Thyroid gland (tissue), 4 donors: Measurements from ENCODE around the gene GARS1. TPM values are rescaled to one million over a fixed set of nuclear protein-coding genes. Genes with fewer than 3 reads are reported as not detected.
A peak's percentile ranks its signal among the peaks of the same experiment; 100 is the strongest.

ENCODE experiments used
- DNase-seq, 2 donors: peaks; one replicate each; pipeline ENCODE4 v3.0.0-alpha.2; 2019
- H3K27ac ChIP-seq, 3 donors: fragments of 200-600 bp; sonication (generic); 1 replicate in 2 of 3; 2 replicates in 1 of 3; pipeline ENCODE4 v1.5.1; 2016 to 2019; ENCODE audit warnings: mild to moderate bottlenecking in 1 of 3, moderate library complexity in 1 of 3
- H3K27me3 ChIP-seq: fragments of 200-600 bp; sonication (generic); one replicate; pipeline ENCODE4 v1.5.1; 2019
- H3K36me3 ChIP-seq, 2 donors: fragments of 200-600 bp; sonication (generic); one replicate each; pipeline ENCODE4 v1.5.1; 2016 to 2019
- H3K4me1 ChIP-seq, 2 donors: fragments of 200-600 bp; sonication (generic); one replicate each; pipeline ENCODE4 v1.5.1; 2017 to 2019
- H3K4me3 ChIP-seq, 3 donors: fragments of 200-600 bp; sonication (generic); replicated peaks in 1 of 3; 1 replicate in 2 of 3; 2 replicates in 1 of 3; pipeline ENCODE4 v1.5.1; 2016; ENCODE audit warnings: mild to moderate bottlenecking in 1 of 3
- H3K9me3 ChIP-seq: fragments of 200-600 bp; sonication (generic); one replicate; pipeline ENCODE4 v1.5.1; 2017
- CTCF ChIP-seq, 6 experiments: fragments of 200-600 bp in 3 of 6; fragments of 450-650 bp in 3 of 6; sonication (generic) in 3 of 6; IDR thresholded peaks; one replicate each; pipeline ENCODE4 v1.5.1; 2016 to 2019; ENCODE audit warnings: antibody characterized with exemption in 6 of 6, mild to moderate bottlenecking in 2 of 6, inconsistent platforms in 1 of 6, moderate library complexity in 1 of 6
- POLR2A ChIP-seq, 2 donors: fragments of 450-650 bp; IDR thresholded peaks; one replicate each; pipeline ENCODE4 v1.6.1; 2017; ENCODE audit warnings: antibody characterized with exemption in 2 of 2, mild to moderate bottlenecking in 2 of 2, moderate library complexity in 1 of 2
- WGBS, 2 donors: methylation state at CpG; one replicate each; pipeline ENCODE4 v1.1.5; 2017; 5-methylcytosine and 5-hydroxymethylcytosine counted together
- intact Hi-C: fragments of 100-400 bp; cut with DNase I; formaldehyde crosslinking; loops from one replicate; pipeline ENCODE4 v1.15.1; 2023
- total RNA-seq, 4 donors: library from RNA; depleted of rRNA; stranded (reverse); fragments of >200 nt; gene quantifications; one replicate each; pipeline ENCODE4 v1.2.3, GENCODE V29; 2016

Gene GARS1
- total RNA-seq, 4 donors from 2014 or later = 59.7 to 79.2 (median 72.9) TPM

- Histone ChIP-seq H3K9me3 (no peaks in the 10 kb centered on the region), H3K4me1 (peaks cover 20 to 28% of the 10 kb centered on the region in 2 donors), H3K27ac (peak overlapping the region; percentile 82 to 84 (median 84)), H3K36me3 (no peaks in the 10 kb centered on the region), H3K27me3 (no peaks in the 10 kb centered on the region), H3K4me3 (no peak overlapping the region)
- 83 to 85% methylated on average over 7 of the region's 7 CpGs for WGBS, 2 donors
- intact Hi-C loops = no loop called here
- no peak for DNase-seq
- TF ChIP-seq POLR2A (IDR thresholded peaks at IDR 0.05) (no peak), CTCF (IDR thresholded peaks at IDR 0.05) (no peak)
Observed at GRCh38 chr7:30549931-30550493, 44.7 kb upstream of the GARS1 start.

- no peak for DNase-seq
- Histone ChIP-seq H3K27me3 (no peaks in the 10 kb centered on the region), H3K4me3 (no peak overlapping the region), H3K9me3 (no peaks in the 10 kb centered on the region), H3K4me1 (peaks cover 20 to 28% of the 10 kb centered on the region in 2 donors), H3K27ac (peak overlapping the region in 1 of 3 donors; percentile 84), H3K36me3 (no peaks in the 10 kb centered on the region)
- WGBS, 2 donors = 30 to 69% methylated on average over 1 of the region's 1 CpG
- intact Hi-C loops = no loop called here
- TF ChIP-seq CTCF (IDR thresholded peaks at IDR 0.05) = no peak
- TF ChIP-seq POLR2A (IDR thresholded peaks at IDR 0.05) = no peak
Observed at GRCh38 chr7:30552330-30552729, 42.3 kb upstream of the GARS1 start.

GRCh38 chr7:30553141-30553540, 41.5 kb upstream of the GARS1 start:
- no peak overlapping the region for H3K27ac ChIP-seq

GRCh38 chr7:30553546-30553945, 41.1 kb upstream of the GARS1 start:
- TF ChIP-seq CTCF (IDR thresholded peaks at IDR 0.05) (no peak), POLR2A (IDR thresholded peaks at IDR 0.05) (no peak)
- Histone ChIP-seq H3K27me3 (no peaks in the 10 kb centered on the region), H3K9me3 (no peaks in the 10 kb centered on the region), H3K4me3 (no peak overlapping the region), H3K4me1 (peaks cover 20 to 28% of the 10 kb centered on the region in 2 donors), H3K27ac (no peak overlapping the region), H3K36me3 (no peaks in the 10 kb centered on the region)
- DNase-seq = no peak
- WGBS, 2 donors = 73 to 80% methylated on average over 3 of the region's 3 CpGs
- intact Hi-C loops = no loop called here

More at GRCh38 chr7:30553141-30553540, 41.5 kb upstream of the GARS1 start:
- no peak overlapping the region for H3K4me3 ChIP-seq
- no peaks in the 10 kb centered on the region for H3K9me3 ChIP-seq
- peaks cover 20 to 28% of the 10 kb centered on the region in 2 donors for H3K4me1 ChIP-seq
- H3K27me3 ChIP-seq = no peaks in the 10 kb centered on the region
- H3K36me3 ChIP-seq = no peaks in the 10 kb centered on the region
- TF ChIP-seq CTCF (IDR thresholded peaks at IDR 0.05) = no peak
- TF ChIP-seq POLR2A (IDR thresholded peaks at IDR 0.05) = no peak
- intact Hi-C loops = no loop called here
- DNase-seq = no peak

- Histone ChIP-seq H3K9me3 (no peaks in the 10 kb centered on the region), H3K4me3 (no peak overlapping the region), H3K4me1 (peaks cover 8 to 11% of the 10 kb centered on the region in 2 donors), H3K27ac (no peak overlapping the region), H3K36me3 (no peaks in the 10 kb centered on the region), H3K27me3 (no peaks in the 10 kb centered on the region)
- DNase-seq = no peak
- intact Hi-C loops = no loop called here
- TF ChIP-seq CTCF (IDR thresholded peaks at IDR 0.05) = no peak
- no peak for TF ChIP-seq POLR2A (IDR thresholded peaks at IDR 0.05)
- 96 to 100% methylated on average over 2 of the region's 2 CpGs for WGBS, 2 donors
Observed at GRCh38 chr7:30555525-30555924, 39.2 kb upstream of the GARS1 start.
